ENCODE data around the gene TACC3.

The TACC3 gene

DNA sequence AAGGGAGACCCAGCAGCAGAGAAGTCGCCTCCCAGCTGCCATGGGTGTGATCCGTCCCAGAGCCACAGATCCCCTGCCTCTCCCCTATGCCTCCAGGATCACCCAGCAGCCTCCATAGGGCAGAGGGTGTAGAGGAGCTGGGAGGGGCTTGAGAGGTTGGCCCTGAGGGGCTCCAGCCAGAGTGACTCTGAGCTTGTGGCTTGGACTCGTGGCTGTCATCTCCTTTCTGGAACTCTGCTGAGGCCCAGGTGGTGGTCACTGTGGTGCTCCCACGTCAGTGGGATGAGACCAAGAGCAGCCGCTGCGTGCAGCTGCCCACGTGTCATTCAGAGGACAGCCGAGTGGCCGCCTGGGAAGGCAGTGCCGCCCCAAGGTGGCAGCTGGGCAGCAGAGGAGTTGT, 4.2 kb downstream of the TACC3 start:
- no peak for DNase-seq

DNA sequence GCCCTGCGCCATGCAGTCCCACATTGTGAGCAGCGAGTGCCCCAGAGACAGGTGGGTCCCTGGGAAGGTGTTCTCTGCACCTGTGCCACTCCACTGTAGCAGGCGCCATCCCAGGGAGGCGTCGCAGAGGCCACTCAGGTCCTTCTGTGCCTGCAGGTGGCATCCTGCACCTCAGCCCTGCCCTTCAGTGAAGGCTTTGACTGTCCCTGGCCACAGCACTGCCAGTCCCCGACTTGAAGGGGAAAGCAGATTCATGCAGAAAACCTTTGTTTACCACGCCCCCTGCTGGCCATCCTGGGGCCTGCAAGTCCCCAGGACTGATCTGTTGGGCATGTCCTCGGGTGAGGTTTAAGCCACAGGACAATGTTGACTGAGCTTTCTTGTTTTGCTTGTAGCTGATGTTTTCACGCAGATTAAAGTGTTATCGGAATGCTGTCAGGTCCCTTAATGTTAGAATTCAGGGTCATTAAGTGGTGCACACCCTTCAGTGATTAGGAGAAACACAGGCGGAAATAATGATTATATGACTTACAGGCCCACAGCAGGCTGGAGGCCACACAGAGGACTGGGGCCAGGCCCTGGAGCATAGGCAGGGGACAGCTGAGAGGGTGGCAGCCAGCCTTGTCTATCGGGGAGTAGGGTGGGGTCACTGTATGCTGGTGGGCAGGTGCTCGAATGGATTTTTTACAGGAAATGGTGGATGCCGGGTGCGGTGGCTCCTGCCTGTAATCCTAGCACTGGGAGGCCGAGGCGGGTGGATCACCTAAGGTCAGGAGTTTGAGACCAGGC, 5.0 kb downstream of the TACC3 start:
- DNase-seq = peak; percentile 87 to 89

DNA sequence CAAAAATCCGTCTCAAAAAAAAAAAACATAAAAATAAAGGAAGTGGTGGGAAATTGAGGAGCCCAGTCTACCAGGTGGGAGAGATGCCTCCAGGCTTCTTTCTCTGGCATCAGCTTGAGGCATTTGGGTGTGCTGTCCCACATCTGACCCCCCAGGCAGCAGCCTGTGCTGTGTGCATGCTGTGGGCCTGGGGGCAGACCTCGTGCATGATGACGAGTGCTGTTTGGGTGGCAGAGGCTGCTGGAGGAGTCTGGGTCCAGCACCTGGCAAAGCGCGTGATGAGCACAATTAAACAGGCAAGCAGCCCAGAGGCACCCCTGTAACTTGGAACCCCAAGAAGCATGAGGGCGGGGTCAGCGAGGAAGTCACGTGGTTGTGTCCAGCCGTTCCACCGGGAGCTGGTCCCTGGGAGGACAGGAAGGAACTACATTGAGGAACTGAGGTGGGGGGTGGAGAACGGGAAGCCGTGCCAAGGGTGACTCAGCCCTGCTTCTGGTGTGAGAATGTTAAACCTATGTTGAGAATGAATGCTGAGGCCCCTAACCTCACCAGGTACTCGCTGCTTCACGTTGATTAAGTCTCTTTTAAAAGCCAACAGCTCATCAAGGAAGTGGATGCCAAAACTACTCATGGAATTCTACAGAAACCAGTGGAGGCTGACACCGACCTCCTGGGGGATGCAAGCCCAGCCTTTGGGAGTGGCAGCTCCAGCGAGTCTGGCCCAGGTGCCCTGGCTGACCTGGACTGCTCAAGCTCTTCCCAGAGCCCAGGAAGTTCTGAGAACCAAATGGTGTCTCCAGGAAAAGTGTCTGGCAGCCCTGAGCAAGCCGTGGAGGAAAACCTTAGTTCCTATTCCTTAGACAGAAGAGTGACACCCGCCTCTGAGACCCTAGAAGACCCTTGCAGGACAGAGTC, 6.1 kb downstream of the TACC3 start:
- peak in 1 of 2 donors; percentile 54 for DNase-seq

DNA sequence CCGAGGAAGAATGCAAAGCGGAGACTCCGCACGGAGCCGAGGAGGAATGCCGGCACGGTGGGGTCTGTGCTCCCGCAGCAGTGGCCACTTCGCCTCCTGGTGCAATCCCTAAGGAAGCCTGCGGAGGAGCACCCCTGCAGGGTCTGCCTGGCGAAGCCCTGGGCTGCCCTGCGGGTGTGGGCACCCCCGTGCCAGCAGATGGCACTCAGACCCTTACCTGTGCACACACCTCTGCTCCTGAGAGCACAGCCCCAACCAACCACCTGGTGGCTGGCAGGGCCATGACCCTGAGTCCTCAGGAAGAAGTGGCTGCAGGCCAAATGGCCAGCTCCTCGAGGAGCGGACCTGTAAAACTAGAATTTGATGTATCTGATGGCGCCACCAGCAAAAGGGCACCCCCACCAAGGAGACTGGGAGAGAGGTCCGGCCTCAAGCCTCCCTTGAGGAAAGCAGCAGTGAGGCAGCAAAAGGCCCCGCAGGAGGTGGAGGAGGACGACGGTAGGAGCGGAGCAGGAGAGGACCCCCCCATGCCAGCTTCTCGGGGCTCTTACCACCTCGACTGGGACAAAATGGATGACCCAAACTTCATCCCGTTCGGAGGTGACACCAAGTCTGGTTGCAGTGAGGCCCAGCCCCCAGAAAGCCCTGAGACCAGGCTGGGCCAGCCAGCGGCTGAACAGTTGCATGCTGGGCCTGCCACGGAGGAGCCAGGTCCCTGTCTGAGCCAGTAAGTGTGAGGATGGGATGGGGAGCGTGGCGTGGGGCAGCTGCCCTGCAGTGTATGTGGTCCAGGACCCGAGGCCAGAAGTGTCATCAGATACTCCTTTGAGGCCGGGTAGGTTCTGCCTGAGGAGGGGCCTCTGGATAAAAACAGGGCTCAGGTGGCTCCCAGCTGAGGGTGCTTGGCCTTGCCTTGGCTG, 7.0 kb downstream of the TACC3 start:
- DNase-seq = no peak

DNA sequence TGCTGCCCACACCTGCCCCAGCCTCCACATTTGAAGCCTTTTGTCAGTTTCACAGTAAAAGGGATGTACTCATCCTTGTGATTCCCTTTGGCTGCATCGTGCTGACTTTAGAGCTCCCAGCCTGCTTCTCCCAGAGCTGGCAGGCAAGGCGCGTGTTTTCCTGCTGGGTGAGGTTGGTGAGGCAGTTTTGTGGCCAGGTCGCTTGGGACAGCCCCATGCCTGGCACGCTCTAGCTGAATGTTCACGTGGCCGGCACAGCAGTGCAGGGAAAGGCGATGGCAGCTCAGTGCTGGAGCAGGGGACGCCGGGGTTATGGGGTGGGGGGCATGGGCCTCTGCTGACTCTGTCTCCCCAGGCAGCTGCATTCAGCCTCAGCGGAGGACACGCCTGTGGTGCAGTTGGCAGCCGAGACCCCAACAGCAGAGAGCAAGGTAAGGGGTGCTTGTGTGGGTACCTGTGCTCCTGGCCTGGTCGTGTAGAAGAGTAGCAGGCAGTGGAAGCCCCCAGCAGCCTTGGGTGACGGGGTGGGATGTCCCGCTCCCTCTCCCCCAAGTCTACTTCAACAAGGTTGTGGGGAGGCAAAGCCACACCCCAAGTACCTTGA, 9.3 kb downstream of the TACC3 start:
- DNase-seq = no peak

DNA sequence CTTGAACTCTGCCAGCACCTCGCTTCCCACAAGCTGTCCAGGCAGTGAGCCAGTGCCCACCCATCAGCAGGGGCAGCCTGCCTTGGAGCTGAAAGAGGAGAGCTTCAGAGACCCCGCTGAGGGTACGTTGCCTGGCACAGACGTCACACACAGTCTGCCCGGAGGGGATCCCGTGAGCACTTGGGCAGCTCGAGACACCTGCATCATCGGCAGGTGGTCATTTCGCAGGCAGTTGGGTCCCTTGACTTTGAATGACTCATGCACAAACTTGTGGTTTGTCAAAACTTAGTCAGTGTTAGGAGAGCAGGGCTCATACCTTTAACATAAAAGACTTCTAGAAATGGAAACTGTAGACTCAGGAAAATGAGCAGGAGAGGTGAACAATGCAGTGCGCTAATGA, 9.9 kb downstream of the TACC3 start:
- no peak for DNase-seq

DNA sequence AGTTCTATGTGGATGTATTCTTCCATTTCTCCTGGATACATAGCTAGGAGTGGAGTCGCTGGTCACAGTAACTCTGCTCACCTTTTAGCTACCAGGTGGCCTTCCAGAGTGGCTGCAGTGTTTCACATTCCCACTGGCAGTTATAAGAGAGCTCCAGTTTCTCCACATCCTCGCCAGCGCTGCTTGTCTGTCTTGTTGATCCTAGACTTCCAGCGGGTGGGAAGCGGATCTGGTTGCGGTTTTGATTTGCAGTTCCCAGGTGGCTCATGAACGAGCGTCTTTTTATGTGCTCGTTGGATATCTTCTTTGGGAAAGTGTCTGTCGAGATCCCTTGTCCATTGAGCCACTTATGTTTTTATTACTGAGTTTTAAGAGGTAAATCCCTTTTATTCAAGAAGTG, 11.6 kb downstream of the TACC3 start:
- no peak for DNase-seq

DNA sequence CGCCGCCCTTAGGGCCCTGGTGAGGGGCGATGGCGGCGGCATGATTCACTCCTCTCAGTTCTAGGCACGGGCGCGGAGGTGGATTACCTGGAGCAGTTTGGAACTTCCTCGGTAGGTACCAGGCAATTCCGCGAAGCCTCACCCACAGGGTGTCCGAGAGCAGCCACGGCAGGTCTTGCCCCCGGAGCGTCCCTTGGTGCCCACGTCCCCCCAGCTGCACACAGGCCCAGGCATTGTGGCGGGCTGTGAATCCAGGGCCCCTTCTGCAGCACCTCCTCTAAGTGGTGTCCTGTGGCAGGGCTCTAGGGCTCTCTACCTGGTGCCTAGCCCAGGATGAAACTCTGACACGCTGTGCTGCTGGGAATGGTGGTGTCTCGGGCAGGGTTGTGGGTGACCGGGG, 13.9 kb downstream of the TACC3 start:
- DNase-seq = no peak

DNA sequence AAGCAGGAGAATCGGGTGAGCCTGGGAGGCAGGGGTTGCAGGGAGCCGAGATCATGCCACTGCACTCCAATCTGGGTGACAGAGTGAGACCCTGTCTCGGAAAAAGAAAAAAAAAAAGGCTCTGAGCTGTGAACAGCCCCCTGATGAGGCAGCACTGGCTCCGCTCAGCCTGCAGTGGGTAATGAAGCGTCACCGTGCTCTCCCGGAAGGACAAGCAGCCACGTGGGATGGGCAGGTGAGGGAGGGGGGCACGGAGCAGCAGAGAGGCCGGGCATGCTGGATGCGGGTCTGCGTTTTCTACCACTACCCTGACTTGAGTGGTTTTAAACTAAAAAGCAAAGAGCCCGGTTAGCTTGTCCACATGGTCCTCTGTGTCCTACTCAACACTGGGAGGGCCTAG, 15.5 kb downstream of the TACC3 start:
- DNase-seq = no peak

DNA sequence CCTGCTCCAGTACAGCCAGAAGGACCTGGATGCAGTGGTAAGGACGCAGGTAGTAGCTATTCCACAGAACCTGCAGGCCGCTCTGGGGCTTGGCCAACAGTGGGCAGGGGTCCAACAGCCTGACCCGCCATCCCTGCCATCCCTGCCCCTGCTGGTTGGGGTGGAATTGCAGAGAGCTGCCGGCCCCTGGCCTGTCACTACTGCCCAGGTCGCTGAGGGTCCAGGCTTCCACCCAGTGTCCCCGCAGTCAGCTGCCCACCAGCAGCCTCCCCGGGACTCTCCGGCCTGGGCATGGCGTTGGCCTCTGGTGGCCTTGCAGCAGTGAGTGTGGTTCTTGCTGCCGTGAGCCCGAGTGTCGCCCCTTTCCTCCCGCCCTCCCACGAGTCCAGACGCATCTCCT, 16.3 kb downstream of the TACC3 start:
- no peak for DNase-seq

DNA sequence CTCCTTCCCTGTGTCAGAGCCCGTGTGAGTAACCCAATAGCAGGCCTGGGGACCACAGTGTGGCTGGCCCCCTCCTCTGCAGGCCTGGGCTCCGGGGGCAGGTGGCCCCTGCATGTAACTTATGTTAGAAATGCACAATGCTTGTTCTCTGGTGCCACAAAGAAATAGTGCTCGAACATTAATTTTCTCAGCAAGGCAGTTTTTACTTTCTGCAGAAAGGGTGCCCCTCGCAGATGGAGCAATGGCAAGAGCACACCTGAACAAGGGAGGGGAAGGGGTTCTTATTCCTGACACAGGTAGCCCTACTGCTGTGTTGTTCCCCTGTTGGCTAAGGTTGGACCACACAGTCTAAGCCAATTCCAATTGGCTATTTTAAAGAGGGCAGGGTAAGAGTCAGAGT, 17.1 kb downstream of the TACC3 start:
- no peak for DNase-seq

DNA sequence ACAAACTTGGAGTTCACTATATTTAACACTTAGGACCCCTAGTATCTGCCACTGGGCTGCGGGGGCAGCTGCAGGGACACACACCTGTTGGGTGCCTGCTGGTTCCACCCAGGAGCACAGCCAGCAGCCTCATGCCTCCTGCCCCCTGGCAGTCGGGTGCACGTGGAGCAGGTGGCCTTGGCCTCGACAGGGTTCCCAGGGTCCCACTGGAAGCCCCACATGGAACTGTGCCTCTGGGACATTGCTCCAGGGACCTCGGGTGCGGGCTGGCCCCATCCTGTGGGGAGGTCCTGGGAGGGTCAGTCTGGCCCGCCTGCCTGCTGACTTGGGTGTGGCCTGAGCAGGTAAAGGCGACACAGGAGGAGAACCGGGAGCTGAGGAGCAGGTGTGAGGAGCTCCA, 18.0 kb downstream of the TACC3 start:
- no peak for DNase-seq

DNA sequence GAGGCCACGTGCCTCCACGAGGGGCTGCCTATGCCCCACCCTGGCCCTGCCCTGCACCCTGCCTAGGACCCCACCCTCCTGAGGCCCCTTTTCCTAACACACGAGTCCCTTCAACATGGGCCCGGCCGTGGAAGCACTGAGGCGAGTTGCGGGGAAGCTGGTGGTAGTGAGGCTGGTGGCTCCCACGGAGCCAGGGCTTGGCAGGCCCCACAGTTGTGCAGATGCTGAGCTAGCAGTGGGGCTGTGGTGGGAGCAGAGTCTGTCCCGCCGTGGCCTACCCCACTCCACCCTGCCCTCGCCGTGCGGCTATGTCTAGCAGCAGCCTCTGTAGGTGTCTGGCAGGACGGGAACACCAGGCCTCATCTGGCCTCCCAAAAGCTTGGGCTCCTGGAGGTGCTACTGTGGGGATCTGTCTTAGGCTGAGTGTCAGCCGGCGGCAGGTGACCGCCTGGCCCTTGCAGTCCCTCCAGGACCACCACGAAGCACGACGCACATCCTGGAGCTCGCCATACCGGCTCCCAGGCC, 18.8 kb downstream of the TACC3 start:
- DNase-seq = no peak

DNA sequence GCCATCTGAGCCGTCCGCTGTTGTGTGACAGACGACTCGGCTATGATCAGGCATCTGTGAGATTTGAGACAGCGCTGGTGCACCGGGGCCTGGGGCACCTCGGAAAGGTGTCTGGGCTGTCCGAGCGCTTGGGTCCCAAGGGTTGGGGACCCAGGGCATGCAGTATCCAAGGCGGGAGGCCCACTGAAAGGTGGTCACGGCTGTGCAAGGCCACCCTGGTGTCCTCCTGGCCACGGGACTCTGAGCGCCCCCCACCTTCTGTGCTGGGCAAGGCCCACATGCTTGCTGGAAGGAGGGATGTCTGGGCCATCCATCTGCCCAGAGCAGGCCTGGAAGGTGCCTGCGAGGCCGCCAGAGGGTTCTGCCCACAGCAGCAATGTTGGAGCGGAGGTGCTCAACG, 19.9 kb downstream of the TACC3 start:
- DNase-seq = no peak

DNA sequence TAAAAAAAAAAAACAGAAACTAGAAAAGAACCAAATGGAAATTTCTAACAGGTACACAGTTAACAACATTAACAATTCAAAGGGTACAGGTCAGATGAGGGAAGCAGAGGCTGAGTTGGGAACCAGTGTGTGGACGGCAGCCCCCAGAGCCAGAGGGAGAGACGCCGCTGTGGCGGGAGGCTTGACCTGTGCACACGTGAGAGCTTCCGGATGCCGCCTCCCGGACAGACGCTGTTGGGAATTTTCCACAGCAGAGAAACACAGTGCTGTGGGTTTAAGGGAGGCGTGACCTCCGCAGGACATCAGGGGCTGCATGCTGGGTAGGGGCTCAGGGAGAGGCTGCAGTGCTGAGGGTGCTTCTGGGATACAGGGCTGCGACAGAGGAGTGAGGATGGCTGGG, 22.2 kb downstream of the TACC3 start:
- DNase-seq = no peak

DNA sequence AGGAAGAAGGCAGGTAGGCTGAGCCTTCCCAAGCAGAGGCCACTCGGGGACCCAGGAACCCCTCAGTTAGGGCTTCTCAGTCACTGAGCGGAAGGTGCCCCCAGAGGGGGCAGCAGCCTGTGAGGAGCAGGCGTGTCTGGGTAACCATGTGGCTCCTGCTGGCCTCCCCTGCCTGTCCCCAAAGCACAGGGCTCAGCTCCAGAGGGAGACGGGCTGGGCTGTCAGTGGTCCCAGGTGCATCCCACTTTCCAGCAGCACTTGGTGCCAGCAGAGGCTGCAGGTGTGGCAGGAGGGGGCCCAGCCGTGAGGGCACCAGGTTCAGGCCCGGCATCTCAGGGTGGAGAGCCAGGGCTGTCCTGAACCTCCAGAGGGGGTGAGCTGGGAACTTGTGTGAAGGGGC, 22.7 kb downstream of the TACC3 start:
- no peak for DNase-seq

DNA sequence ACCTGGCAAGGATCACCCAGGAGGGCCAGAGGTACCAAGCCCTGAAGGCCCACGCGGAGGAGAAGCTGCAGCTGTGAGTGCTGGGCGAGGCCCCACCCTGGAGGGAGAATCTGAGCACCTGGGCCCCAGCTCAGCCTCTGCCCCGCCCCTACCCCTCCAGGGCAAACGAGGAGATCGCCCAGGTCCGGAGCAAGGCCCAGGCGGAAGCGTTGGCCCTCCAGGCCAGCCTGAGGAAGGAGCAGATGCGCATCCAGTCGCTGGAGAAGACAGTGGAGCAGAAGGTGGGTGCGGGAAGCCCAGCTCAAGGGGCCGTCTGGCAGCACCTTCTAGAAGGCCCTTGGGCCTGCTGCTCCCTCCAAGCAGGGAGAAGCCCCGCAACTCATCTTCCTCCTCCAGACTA, 23.2 kb downstream of the TACC3 start:
- DNase-seq = no peak

DNA sequence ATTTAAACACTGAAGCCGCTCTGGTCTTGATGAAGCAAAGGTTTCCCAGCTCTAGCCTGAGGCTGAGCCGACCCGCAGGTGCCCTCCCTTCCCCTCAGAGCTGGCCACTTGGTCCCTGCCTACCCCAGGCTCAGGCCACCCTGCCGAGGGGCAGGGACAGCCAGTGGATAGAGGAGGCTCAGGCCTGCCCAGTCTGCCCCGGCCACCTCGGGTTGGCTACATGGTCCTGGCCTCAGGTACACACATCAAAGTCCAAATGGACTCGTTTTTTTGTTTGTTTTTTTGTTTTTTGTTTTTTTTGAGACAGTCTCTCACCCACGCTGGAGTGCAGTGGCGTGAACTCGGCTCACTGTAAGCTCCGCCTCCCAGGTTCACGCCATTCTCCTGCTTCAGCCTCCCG, 23.8 kb downstream of the TACC3 start:
- no peak for DNase-seq

DNA sequence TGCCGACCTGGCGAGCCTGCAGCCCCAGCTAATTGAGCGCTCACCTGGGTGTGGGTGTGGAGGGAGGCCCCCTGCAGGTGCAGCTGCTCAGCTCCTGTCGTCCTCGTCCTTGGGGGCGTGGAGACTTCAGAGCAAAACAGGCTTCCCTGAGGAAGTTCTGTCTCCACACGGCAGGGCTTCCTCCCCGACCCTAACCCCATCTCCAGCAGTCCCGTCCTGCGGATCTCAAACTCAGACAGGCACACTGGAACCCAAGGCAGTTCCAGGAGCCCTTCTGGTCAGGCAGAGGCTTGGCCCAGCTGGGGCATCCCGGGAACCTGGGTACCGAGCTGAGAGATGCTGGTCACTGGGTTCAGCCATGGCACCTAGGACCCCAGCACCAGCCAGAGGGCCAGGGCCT, 24.4 kb downstream of the TACC3 start:
- no peak for DNase-seq

DNA sequence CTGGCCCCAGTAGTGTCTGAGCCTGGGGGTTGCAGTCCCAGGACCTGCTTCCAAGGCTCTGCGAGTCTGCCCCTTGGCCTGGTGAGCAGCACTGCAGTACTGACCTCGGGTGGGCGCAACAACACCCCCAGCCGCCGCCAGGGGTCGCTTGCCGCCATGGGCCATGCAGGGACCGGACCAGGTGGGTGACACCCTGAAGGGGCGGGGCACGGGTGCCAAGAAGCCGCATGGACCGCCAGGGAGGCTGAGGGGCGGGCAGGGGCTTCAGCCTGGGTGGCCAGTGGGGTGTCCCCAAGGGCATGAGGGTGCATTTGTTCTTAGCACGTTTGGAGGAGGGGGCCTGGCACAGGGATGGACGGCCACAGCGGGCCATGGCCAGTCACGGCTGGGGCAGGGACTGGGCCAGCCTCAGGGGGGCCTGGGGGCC, 25.0 kb downstream of the TACC3 start:
- DNase-seq = peak; percentile 77 to 78

DNA sequence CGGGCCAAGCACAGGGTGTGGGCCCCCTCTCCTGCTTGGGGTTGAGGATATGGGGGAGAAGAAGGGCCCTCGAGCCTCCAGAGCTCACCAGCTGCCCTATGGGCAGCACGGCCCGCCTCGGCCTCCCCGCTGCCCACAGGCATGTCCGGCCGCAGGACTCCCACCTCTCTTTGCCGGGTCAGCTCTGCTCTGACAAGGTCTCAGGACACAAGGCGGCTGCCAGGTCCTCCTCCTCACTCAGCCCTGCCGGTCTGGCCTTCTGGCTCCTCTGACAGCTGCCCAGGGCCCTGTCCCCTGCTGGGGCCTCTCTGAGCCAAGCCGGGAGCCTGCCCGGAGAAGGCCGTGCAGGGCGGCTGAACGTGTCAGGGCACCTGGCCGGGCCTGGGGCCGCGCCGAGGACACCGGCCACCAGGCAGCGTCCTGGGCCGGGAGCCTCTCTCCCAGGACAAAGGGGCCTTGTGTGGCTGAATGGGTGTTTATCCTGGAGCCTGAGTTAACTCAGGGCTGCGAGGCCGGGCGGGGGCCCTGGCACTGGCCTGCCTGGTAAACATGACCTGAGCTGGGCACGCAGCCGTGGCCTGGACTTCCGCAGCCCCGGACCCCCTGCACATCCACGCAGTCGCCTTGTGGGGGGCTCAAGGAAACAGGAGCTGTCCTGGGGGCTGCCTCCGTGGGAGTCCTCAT, 25.7 kb downstream of the TACC3 start:
- DNase-seq = no peak

DNA sequence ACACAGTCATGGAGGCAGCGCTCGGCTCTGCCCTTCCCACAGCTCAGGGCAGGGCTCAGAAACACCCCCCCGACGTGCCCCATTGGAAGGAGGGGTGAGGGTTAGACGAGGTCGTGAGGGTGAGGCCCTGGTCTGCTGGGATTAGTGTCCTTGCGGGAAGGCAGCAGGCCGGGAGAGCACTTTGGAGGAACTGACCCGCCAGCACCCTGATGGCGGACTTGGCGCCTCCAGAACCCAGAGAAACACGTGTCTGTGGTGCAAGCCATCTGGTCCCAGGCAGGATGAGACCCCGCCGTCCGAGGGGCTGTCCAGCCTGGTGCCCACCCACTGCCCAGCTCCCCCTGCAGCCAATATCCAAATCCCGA, 26.3 kb downstream of the TACC3 start:
- DNase-seq = no peak
